CD14-positive monocyte (primary cell): Measurements from ENCODE around the gene COL11A1. TPM values are rescaled to one million over a fixed set of nuclear protein-coding genes. Genes with fewer than 3 reads are reported as not detected.

Experiments
- DNase-seq, 3 donors: peaks; one replicate each; pipeline ENCODE4 v3.0.0-alpha.2; 2011 to 2022
- H2AFZ ChIP-seq: 2 replicates; pipeline ENCODE4 v1.6.0; 2012; ENCODE audit warnings: mild to moderate bottlenecking, low read depth, low read length, inconsistent platforms; ENCODE audit not compliant: insufficient read depth, poor library complexity, severe bottlenecking
- H3K27ac ChIP-seq, 2 donors: 1 replicate in 1 of 2; 2 replicates in 1 of 2; pipeline ENCODE4 v1.5.1; 2012 to 2013; ENCODE audit warnings: low read length in 2 of 2, control low read depth in 1 of 2, inconsistent platforms in 1 of 2, low read depth in 1 of 2, mild to moderate bottlenecking in 1 of 2
- H3K27me3 ChIP-seq, 2 donors: one replicate each; pipeline versions ENCODE4 v1.6.0 to v1.6.1; 2011 to 2013; ENCODE audit warnings: low read length in 2 of 2; ENCODE audit not compliant: control insufficient read depth in 2 of 2, insufficient read depth in 2 of 2
- H3K36me3 ChIP-seq, 2 donors: replicated peaks in 1 of 2; 1 replicate in 1 of 2; 2 replicates in 1 of 2; pipeline versions ENCODE4 v1.5.1 to v1.6.1; 2012 to 2013; ENCODE audit warnings: low read length in 2 of 2, control low read depth in 1 of 2, inconsistent platforms in 1 of 2, mild to moderate bottlenecking in 1 of 2; ENCODE audit not compliant: insufficient read depth in 2 of 2, control insufficient read depth in 1 of 2
- H3K4me1 ChIP-seq, 2 donors: 1 replicate in 1 of 2; 2 replicates in 1 of 2; pipeline versions ENCODE4 v1.5.1 to v1.6.1; 2012 to 2013; ENCODE audit warnings: low read length in 2 of 2, control low read depth in 1 of 2, inconsistent platforms in 1 of 2, mild to moderate bottlenecking in 1 of 2, moderate library complexity in 1 of 2; ENCODE audit not compliant: insufficient read depth in 2 of 2, control insufficient read depth in 1 of 2
- H3K4me2 ChIP-seq: replicated peaks from 2 replicates; pipeline ENCODE3; 2012; ENCODE audit warnings: low read length, moderate library complexity, mild to moderate bottlenecking; ENCODE audit not compliant: poor library complexity, severe bottlenecking; ENCODE audit errors: extremely low read depth
- H3K4me3 ChIP-seq, 3 experiments: fragments of 200-600 bp in 1 of 3; sonication (generic) in 1 of 3; replicated peaks in 1 of 3; 1 replicate in 2 of 3; 2 replicates in 1 of 3; pipeline ENCODE4 v1.5.1; 2011 to 2013; ENCODE audit warnings: low read length in 3 of 3, mild to moderate bottlenecking in 3 of 3, control low read depth in 2 of 3, low read depth in 2 of 3, inconsistent platforms in 1 of 3, moderate library complexity in 1 of 3
- H3K79me2 ChIP-seq: 2 replicates; pipeline ENCODE4 v1.6.0; 2012; ENCODE audit warnings: mild to moderate bottlenecking, control low read depth, inconsistent platforms, low read length, moderate library complexity; ENCODE audit not compliant: insufficient read depth
- H3K9ac ChIP-seq: 2 replicates; pipeline ENCODE4 v1.6.0; 2017; ENCODE audit warnings: low read length, mild to moderate bottlenecking; ENCODE audit not compliant: insufficient read depth, poor library complexity, severe bottlenecking
- H3K9me3 ChIP-seq, 2 donors: replicated peaks in 1 of 2; 1 replicate in 1 of 2; 2 replicates in 1 of 2; pipeline versions ENCODE4 v1.5.1 to v1.6.1; 2012 to 2013; ENCODE audit warnings: low read length in 2 of 2, control low read depth in 1 of 2; ENCODE audit not compliant: control insufficient read depth in 1 of 2, insufficient read depth in 1 of 2
- H4K20me1 ChIP-seq: 2 replicates; pipeline ENCODE4 v1.6.0; 2012; ENCODE audit warnings: mild to moderate bottlenecking, low read length, control low read depth, moderate library complexity; ENCODE audit not compliant: insufficient read depth
- H3K27ac Mint-ChIP-seq, 7 donors: one replicate each; pipeline ENCODE4 v1.8.0; 2020; ENCODE audit warnings: mild to moderate bottlenecking in 7 of 7, mixed read lengths in 7 of 7, moderate library complexity in 6 of 7, inconsistent platforms in 2 of 7
- H3K27me3 Mint-ChIP-seq, 3 donors: one replicate each; pipeline ENCODE4 v1.8.0; 2021 to 2022; ENCODE audit warnings: low read depth in 3 of 3, mild to moderate bottlenecking in 3 of 3, mixed read lengths in 3 of 3, moderate library complexity in 3 of 3, inconsistent platforms in 1 of 3
- H3K36me3 Mint-ChIP-seq, 2 donors: one replicate each; pipeline ENCODE4 v1.8.0; 2020; ENCODE audit warnings: mixed read lengths in 2 of 2, inconsistent platforms in 1 of 2, mild to moderate bottlenecking in 1 of 2
- H3K4me1 Mint-ChIP-seq: one replicate; pipeline ENCODE4 v1.8.0; 2020; ENCODE audit warnings: mild to moderate bottlenecking, mixed read lengths
- H3K4me3 Mint-ChIP-seq, 2 donors: one replicate each; pipeline ENCODE4 v1.8.0; 2020; ENCODE audit warnings: mild to moderate bottlenecking in 2 of 2, mixed read lengths in 2 of 2, moderate library complexity in 1 of 2
- H3K9me3 Mint-ChIP-seq, 7 donors: one replicate each; pipeline ENCODE4 v1.8.0; 2020 to 2022; ENCODE audit warnings: mixed read lengths in 7 of 7, mild to moderate bottlenecking in 6 of 7, moderate library complexity in 6 of 7, inconsistent platforms in 2 of 7
- CTCF ChIP-seq: fragments of 200-600 bp; IDR thresholded peaks from one replicate; pipeline ENCODE4 v1.8.0; 2022; ENCODE audit warnings: antibody characterized with exemption, mild to moderate bottlenecking
- WGBS: methylation state at CpG from one replicate; pipeline ENCODE4 v1.1.5; 2013; ENCODE audit warnings: missing lambda C conversion rate; ENCODE audit not compliant: insufficient coverage; 5-methylcytosine and 5-hydroxymethylcytosine counted together
- intact Hi-C, 2 donors: fragments of 100-400 bp; cut with micrococcal nuclease; formaldehyde crosslinking; loops; one replicate each; pipeline versions ENCODE4 v1.15.0 to v1.15.1; 2023
- polyA plus RNA-seq, 3 donors: library from polyadenylated mRNA; depleted of rRNA in 1 of 3; unstranded in 2 of 3; stranded (reverse) in 1 of 3; fragments of 300-500 nt in 2 of 3; fragments of >200 nt in 1 of 3; fragmentation: Illumina TruSeq in 2 of 3; gene quantifications; 1 replicate in 2 of 3; 2 replicates in 1 of 3; pipeline ENCODE4 v1.2.3, GENCODE V29; 2012 to 2021

COL11A1 gene
- polyA plus RNA-seq, 3 donors: not detected

GRCh38 chr1:102899935-102900334 lies 208.4 kb downstream of the COL11A1 start:
- no peak for TF ChIP-seq CTCF
- no CpG with 5 or more reads among the region's 3 CpGs for WGBS
- intact Hi-C loops: no loop called here
- no peak overlapping the region for H3K27ac ChIP-seq
- H3K36me3 ChIP-seq: no peaks in the 10 kb centered on the region
- H3K4me3 ChIP-seq: no peak overlapping the region
- Mint-ChIP-seq H3K4me3 (no peak overlapping the region), H3K9me3 (no peaks in the 10 kb centered on the region), H3K27ac (no peak overlapping the region), H3K36me3 (no peaks in the 10 kb centered on the region), H3K27me3 (no peaks in the 10 kb centered on the region), H3K4me1 (no peaks in the 10 kb centered on the region)
- no peak for DNase-seq
- no peaks in the 10 kb centered on the region for H3K79me2 ChIP-seq
- no peak overlapping the region for H3K9ac ChIP-seq
- H3K27me3 ChIP-seq: no peaks in the 10 kb centered on the region
- no peaks in the 10 kb centered on the region for H4K20me1 ChIP-seq
- H3K9me3 ChIP-seq: no peaks in the 10 kb centered on the region
- no peak overlapping the region for H3K4me2 ChIP-seq
- H2AFZ ChIP-seq: no peak overlapping the region
- no peaks in the 10 kb centered on the region for H3K4me1 ChIP-seq

GRCh38 chr1:102897557-102897956 lies 210.8 kb downstream of the COL11A1 start:
- H3K36me3 Mint-ChIP-seq: no peaks in the 10 kb centered on the region
- H3K27me3 ChIP-seq: no peaks in the 10 kb centered on the region
- no peaks in the 10 kb centered on the region for H3K79me2 ChIP-seq
- H3K27ac Mint-ChIP-seq: no peak overlapping the region
- H3K27me3 Mint-ChIP-seq: no peaks in the 10 kb centered on the region
- no peak overlapping the region for H3K4me3 ChIP-seq
- H3K4me1 ChIP-seq: no peaks in the 10 kb centered on the region
- H3K36me3 ChIP-seq: no peaks in the 10 kb centered on the region
- no peak overlapping the region for H3K4me2 ChIP-seq
- no peak overlapping the region for H2AFZ ChIP-seq
- H3K9me3 Mint-ChIP-seq: peaks cover 0 to 2% (median 0%) of the 10 kb centered on the region in 7 donors
- no peak overlapping the region for H3K4me3 Mint-ChIP-seq
- no peaks in the 10 kb centered on the region for H4K20me1 ChIP-seq
- no peaks in the 10 kb centered on the region for H3K9me3 ChIP-seq
- intact Hi-C loops: no loop called here
- no peak for DNase-seq
- no peaks in the 10 kb centered on the region for H3K4me1 Mint-ChIP-seq
- TF ChIP-seq CTCF: no peak
- no peak overlapping the region for H3K9ac ChIP-seq
- H3K27ac ChIP-seq: no peak overlapping the region
- WGBS: 72% methylated on average over 2 of the region's 3 CpGs
